Cardiac atrium fibroblast (primary cell): ENCODE data around the gene EIF4EBP2. TPM values are rescaled to one million over a fixed set of nuclear protein-coding genes. Genes with fewer than 3 reads are reported as not detected.

Experiments
- total RNA-seq: library from RNA; depleted of rRNA; stranded (reverse); fragments of >200 nt; gene quantifications from 2 replicates; pipeline ENCODE4 v1.2.3, GENCODE V29; 2015

The EIF4EBP2 gene, protein sequence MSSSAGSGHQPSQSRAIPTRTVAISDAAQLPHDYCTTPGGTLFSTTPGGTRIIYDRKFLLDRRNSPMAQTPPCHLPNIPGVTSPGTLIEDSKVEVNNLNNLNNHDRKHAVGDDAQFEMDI
- total RNA-seq, result 35.6 and 49.1 TPM in 2 replicates

DNA sequence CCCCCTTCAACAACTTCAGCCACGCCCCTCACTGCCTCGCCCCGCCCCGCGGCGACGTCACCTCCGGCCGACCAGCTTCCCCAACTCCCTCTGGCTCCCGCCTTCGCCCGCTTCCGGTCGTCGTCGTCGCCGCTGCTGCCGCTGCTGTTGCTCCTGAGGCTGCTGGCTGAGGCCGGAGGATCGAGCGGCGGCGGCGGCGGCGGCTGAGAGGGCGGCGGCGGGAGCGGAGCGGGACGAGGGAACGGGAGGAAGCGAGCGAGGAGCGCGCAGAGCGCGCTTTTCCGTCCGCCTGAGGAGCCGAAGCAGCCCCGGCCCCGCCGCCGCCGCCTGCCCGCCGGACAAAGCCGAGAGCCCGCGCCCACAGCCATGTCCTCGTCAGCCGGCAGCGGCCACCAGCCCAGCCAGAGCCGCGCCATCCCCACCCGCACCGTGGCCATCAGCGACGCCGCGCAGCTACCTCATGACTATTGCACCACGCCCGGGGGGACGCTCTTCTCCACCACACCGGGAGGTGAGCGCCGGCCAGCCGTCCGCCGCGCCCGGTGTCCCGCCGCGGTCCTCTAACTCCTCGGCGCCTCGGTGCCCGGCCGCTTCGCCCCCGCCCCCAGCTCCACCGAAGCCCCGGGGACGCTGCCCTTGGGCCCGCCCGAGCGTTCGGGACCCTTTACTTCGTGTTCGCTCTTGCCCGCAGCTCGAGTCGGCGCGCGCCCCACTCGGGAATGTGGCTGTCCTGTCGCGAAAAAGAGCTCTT lies at the start of gene EIF4EBP2:
Gene EIF4EBP2, plus strand, starts transcription at position 110 of the 751 bp plus-strand sequence. Its CDS starts 257 bp downstream, at position 367.

DNA sequence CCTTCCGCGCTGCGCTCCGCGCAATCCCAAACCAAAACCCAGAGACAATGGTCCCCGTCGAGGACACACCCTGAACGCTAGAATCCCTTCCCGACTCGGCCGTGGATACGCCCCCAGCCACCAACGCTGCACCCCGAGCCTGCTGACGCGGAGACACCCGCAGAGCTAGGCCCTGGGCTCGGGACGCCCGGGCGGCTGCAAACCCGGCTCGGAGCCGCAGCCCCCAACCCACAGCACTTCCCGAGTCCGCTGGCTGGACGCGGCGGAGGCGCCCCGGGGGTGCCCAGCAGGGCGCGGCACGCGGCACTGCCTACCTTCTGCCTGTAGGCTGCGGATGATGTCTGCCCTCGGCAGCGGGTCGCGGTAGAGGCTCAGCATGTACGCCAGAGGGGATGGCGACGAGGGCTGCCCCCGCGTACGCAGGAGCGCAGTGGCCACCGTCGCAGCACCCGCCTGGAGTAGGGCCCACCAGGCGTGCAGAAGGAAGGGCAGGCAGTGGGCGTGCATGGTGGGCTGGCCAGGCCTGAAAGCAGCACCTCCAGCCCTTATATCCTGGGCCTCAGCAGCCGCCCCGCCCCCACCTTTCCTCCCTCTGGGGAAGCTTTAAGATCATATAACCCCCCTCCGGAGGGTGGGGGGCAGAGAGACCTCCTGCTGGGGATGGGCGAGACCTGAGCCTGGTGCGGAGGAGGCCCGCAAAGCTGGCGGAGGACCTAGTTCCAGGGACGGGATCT lies 37.4 kb downstream of the EIF4EBP2 start, which contains the start of gene NODAL:
Gene NODAL, minus strand, starts transcription at position 521 of the 734 bp plus-strand sequence. Its CDS starts 14 bp downstream, at position 507.

Other genes starting within 250 kb of the EIF4EBP2 start
- 175 and 230 TPM in 2 replicates for gene SAR1A, start 233.6 kb upstream of the EIF4EBP2 start, total RNA-seq
- 102 and 178 TPM in 2 replicates for gene PPA1, start 170.7 kb upstream of the EIF4EBP2 start, total RNA-seq
- gene NPFFR1, start 120.1 kb upstream of the EIF4EBP2 start, total RNA-seq, result not detected in 2 replicates
- gene LRRC20, start 21.5 kb upstream of the EIF4EBP2 start, total RNA-seq, result 4.5 and 5.2 TPM in 2 replicates
- gene NODAL, start 37.5 kb downstream of the EIF4EBP2 start, total RNA-seq, result not detected in 2 replicates
- gene PALD1, start 74.6 kb downstream of the EIF4EBP2 start, total RNA-seq, result 0.72 and 5.3 TPM in 2 replicates
- gene PRF1, start 198.6 kb downstream of the EIF4EBP2 start, total RNA-seq, result not detected in 2 replicates